HG03025 (cell line): ENCODE data around the gene CUEDC1.

Source experiments
- ATAC-seq: cut with Tn5 transposase; IDR thresholded peaks from one replicate; pipeline ENCODE4 v1.9.1; 2021; ENCODE audit warnings: mild to moderate bottlenecking, moderate library complexity; ENCODE audit not compliant: unreplicated experiment, low FRiP score

CUEDC1 gene

GRCh38 chr17:57866723-57867122 is 88.5 kb downstream of the CUEDC1 start:
- ATAC-seq = no peak

- ATAC-seq = no peak
These were observed 88.9 kb downstream of the CUEDC1 start for GRCh38 chr17:57866319-57866718.

DNA sequence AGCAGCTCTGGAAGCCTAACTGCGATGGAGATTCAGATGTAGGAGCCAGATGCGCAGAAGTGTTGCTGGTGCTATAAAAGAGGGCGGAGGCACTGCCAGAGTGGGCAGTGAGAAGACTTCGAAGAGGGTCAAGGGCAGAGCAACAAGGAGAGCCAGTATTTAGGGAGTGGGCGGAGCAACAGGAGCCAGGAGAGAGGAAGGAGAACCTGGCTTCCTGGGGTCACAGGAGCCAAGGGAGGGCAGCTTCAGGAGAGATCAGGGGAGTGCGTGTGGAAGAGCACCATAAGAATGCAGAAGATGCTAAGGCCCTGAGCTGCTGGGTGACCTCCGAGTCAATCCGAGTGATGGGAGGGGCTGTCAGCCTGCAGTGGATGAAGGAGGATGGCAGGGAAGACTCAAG is 90.9 kb downstream of the CUEDC1 start:
- no peak for ATAC-seq

DNA sequence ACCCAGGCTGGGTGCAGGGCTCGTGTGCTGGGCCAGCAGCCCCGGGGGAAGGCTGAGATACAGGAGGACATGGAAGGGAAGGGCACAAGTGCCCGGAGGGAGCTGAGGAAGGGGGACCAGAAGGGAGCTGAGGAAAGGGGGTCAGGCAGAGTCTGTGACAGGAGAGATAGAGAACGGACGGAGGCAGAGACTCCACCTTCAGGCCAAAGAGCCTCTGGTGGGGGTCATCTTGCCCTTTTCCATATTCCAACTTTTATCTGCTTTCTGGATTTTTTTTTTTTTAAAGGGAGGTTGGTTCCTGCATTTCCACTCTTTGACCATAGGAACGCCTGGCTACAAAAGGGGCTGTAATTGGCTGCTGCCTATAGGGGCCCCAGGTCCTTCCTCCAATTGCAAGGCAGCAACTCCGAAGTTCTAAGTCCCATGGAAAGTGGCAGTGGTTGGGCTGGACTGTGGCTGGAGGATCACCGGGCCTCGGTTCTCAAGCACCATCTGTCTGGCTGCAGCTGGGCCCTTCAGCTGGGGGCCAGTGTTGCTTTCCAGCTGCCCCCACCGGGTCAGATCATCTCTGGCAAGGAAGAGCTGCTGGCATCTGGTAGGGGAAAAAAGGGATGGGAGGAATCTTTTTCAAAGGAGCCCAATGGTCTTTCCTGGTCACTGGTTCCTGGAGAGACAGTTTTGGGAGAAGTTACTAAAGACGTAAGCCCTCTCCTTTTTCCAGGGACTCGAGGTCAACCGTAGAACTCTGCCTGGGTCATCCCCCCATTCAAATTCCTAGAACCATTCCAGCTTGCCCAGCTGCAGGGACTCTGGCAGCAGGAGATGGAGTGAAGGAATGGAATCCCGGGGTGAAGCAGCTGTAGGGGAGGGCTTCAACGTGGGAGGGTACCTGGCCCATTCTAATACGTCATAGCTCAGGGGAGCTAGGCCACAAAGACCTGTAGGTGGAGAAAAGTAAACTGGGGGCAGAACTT is 92.2 kb downstream of the CUEDC1 start:
- no peak for ATAC-seq

DNA sequence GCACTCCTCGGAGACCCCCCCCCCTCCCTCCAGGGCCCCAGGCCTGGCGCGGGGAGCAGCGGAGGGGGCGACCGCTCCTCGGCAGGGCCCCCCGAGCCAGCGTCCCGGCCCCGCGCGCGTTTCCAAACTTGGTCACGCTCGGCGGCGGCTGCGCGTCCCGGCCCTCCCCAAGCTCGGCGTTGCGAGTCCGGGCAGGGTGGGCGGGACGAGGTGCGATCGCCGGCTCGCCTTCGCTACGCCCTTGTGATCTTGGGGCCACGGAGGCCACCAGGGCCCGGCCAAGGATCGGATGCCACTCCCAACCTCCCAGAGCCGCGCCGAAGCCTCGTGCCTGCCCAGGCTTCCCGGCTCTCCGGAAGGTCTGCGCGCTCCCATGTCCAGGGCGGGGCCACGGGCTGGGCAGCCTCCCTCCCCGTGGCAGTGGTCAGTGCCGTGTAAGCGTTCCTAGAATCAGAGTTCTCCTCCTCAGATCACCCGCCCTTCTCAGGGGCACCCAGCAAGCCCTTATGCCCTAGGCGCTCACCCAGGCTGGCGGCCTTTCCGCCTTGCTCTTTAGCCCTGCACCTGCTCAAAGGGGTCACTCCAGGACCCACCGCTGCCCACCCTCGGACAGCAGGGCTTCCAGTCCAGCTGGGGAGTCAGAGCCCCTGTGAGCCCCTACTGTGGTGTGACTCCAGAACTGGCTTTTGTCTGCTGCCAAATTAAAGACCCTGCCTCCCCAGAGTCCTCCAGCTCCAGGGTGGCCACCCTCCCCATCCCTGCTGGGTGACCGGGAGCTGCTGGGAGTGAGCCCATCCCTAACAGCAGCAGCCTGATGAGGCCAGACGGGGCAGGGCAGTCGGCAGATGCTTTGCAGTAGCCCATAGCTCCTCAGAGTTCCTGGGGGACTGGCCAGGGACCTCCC is 93.2 kb downstream of the CUEDC1 start:
- ATAC-seq = no peak

- no peak for ATAC-seq
These were observed 94.0 kb downstream of the CUEDC1 start for GRCh38 chr17:57861000-57861789.

DNA sequence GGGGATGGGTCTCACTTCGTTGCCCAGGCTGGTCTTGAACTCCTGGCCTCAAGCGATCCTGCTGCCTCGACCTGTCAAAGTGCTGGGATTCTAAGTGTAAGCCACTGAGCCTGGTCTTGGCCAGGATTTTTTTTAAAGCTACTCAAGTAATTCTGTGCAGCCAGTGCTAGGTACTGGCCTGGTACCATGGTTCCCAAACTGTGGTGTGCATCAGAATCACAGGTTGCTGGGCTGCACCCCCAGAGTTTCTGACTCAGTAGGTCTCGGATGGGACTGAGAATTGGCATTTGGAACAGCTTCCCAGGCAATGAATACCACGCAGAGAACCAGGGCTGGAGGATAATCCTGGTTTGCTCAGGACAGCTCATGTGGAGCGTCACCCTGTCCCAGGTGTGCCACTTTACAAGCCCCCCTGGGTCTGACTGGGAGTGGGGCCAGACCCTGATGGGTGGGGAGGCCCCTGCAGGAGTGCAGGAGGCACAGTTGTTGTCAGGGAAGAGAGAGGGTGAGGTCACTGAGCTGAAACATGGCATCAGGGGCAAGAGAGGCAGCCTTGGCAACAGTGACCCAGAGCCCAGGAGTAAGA is 94.7 kb downstream of the CUEDC1 start:
- ATAC-seq = no peak

DNA sequence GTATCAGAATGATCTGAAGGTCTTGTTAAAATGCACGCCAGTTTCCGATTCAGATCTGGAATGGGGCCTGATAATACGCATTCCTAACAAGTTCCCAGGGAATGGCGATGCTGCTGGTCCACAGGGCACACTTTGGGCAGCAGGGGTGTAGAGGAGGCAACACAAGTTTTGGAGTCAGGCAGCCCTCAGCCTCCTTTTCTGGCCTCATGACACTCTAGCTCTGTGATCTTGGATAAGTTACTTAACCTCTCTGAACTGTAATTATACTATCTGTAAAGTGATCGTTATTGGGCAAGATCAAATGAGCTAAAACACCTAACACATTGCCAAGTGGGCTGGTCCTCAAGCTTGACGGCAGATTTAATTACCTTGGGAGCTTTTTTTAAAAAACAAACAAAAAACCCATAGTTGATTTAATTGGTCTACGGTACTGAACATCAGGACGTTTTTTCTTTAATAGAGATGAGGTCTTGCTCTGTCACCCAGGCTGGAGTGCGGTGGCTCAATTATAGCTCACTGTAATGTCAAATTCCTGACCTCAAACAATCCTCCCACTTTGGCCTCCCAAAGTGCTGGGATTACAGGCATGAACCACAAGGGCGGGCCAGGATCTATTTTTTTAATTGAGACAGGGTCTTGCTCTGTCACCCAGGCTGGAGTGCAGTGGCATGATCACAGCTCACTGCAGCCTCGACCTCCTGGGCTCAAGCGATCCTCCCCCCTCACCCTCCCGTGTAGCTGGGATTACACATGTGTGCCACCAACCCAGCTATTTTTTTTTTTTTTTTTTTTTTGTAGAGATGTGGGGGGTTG is 95.4 kb downstream of the CUEDC1 start:
- no peak for ATAC-seq

- no peak for ATAC-seq
These were observed 96.4 kb downstream of the CUEDC1 start for GRCh38 chr17:57858838-57859237.

GRCh38 chr17:57856792-57857620 is 98.2 kb downstream of the CUEDC1 start:
- ATAC-seq = no peak

DNA sequence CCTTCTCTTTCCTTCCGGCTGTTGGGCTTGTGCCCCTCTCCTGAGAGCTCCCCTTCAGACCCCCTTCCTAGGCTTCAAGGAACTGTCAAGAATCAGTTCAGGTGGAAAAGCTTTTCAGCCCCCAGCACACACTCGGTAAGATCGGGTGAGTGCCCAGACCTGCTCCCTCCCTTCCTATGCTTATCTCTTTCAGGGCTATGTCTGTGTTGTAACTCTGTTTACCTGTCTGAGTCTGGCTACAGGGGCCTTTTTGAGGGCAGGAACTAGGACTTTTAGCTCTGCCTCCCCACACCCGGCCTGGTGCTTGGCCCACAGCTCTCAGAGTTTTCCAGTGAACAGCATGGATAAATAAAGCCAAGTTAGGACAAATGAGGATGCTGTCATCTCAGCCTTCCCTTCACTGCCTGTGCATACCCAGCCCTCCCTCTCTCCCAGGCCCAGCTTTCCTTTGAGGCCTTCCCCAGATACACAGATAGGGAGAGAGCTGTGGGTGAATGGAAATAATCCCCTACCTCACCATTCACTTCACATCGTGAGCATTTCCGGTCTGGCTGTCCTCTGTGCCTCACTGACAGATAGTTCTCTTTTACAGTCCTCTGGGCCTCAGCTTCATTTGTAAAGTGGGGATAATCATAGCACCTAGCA is 99.7 kb downstream of the CUEDC1 start:
- ATAC-seq = no peak

- no peak for ATAC-seq
These were observed 101.5 kb downstream of the CUEDC1 start for GRCh38 chr17:57853695-57854094.

- ATAC-seq = no peak
These were observed 102.3 kb downstream of the CUEDC1 start for GRCh38 chr17:57852955-57853328.

- ATAC-seq = no peak
These were observed 102.9 kb downstream of the CUEDC1 start for GRCh38 chr17:57852092-57852954.

GRCh38 chr17:57849874-57850754 is 105.1 kb downstream of the CUEDC1 start, which contains the start of gene MRPS23:
MRPS23 (minus strand) TSS chr17:57850044; CDS start chr17:57850010, 34 bp downstream.
- peak; percentile 89 for ATAC-seq
